ENCODE measurements around the gene CRB3.
"Not testable (repeated sequence)": the region's sequence is repeated elsewhere in the genome, so short reads cannot be mapped to it uniquely, and the experiment has no call there.

The CRB3 gene

GRCh38 chr19:6464070-6464873 is at the start of gene CRB3:
Gene CRB3 (plus strand): TSS chr19:6464271. CDS start chr19:6464702, 431 bp downstream.
- no peak for DNase-seq (ENCODE audit: low read depth in 2 of 2)

GRCh38 chr19:6414793-6415590 is 49.1 kb upstream of the CRB3 start:
- no peak for DNase-seq (ENCODE audit: low read depth in 2 of 2)

GRCh38 chr19:6415591-6416190 is 48.4 kb upstream of the CRB3 start:
- no peak for DNase-seq (ENCODE audit: low read depth in 2 of 2)

DNA sequence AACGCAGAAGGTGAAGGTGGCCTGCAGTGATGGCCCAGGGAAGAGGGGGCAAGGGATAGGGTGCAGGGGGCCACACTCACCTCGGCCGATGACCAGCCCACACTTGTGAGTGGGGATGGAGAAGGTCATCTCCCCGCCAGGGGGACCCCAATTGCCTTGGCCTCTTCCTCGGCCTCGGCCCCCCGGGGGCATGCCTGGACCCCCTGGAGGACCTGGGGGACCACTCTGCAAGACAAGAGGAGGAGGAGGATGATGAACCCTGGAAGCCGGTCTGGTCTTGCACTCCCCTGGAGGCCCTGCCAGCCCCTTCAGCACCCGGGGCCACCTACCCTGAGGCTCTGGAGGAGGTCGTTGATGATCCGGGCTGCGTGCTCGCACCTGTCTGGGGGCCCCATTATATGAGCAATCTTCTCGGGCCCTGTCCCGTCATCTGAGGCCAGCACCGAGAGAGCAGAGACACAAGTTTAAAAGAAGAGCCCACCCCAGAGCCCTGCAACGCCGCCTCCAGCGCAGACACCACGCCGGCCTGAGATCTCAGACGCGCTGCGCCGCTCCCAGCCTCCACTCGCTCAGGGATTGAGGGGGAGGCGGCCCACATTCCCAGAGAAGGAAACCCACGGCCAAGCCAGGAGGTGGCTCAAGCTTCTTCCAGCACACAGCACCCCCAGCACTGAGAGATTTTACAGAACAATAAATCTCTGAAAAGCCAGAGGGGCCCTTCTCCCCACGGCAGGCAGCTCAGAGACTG is 47.2 kb upstream of the CRB3 start:
- no peak for DNase-seq (ENCODE audit: low read depth in 2 of 2)

DNA sequence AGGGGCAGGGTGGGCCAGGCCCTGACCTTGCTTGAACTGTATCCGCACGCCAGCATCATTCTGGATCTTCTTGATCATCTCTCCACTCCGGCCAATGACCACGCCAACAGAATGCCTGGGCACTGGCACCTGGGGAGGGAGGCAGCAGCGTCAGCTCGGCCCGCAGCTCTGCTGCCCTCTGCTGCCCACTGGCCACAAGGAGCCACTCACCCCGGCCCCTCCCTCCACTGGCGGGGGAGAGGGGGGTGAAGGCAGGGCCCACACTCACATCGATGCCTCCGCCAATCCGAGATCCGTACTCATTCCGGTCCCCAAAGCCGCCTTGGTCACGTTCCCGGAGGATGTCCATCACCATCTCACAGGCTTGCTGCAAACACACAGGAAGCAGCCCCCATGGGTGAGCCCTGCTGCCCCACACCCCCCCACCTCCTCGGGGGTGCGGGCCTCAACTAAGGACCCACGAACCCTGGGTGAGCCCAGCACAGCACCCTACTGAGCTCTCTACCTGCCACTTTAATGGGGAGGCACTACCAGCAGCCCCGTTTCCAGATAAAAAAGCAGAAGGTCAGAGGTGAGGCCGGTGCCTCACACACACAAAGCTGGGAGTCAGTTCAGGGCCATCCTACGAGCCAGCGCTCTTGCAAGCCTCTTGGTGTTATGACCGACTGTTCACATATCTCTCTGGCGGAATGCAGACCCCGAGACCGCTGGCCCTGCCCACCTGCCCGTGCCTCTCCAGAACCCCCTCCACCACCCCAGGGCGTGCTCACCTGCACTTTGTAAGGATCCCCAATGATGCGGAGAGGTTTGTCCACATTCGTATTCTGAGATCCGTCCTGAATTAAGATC is 46.1 kb upstream of the CRB3 start:
- no peak for DNase-seq (ENCODE audit: low read depth in 2 of 2)

DNA sequence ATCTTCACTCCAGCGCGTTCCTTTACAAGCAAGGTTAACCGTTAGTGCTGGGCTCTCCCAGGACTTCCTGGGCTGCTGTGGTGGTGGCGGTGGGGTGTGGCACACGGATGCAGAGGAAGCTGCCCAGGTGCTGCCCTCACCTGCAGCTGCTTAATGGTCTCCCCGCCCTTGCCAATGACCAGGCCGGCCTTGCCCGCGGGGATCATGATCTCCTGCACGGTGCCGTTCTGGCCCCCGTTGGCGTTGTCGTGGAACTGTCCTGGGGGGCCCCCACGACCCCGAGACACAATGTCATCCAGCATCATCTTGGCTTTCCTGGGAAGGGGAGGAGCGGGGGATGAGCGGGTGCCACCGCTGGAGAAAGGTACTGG is 45.5 kb upstream of the CRB3 start:
- no peak for DNase-seq (ENCODE audit: low read depth in 2 of 2)

GRCh38 chr19:6421075-6422014 is 42.7 kb upstream of the CRB3 start:
- no peak for DNase-seq (ENCODE audit: low read depth in 2 of 2)

DNA sequence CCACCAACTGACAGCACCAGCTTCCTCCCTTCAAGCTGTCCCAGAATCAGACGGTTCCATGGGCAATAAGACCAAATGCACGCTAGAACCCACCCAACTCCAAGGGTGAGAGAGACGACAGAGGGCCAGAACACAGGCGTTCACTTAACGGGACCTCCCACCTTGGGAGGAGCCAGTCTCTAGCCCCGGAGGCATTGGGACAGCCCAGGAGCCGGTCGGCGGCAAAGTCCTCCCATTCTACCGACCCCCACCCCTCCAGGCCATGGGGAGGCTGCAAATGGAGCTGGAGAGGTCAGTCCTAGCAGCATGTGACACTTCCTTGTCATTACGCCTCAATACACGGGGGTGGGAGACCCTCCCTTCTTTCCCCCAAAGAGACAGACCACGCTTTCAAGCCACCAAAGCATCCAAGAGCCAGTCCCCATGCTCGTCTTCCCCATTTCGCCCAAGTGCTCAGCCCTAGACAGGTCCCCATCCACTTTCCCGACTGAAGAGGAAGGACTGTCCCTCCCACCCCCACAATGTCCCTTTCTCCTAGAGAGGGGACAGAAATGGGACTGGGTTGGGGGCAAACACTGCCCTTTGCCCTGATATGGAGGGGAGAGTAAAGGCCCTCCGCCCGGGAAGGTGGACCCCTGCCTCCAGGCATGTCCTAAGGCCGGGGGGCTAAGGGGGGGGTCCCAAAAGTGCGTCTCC is 40.4 kb upstream of the CRB3 start:
- DNase-seq (ENCODE audit: low read depth in 2 of 2) = no peak

- DNase-seq (ENCODE audit: low read depth in 2 of 2) = no peak
These were observed 39.7 kb upstream of the CRB3 start, which contains the start of gene KHSRP for GRCh38 chr19:6424195-6424938. Gene KHSRP (minus strand): TSS chr19:6424811. CDS start chr19:6424701, 110 bp downstream.

GRCh38 chr19:6424939-6425731 is 38.9 kb upstream of the CRB3 start:
- peak; percentile 94 to 96 for DNase-seq (ENCODE audit: low read depth in 2 of 2)

DNA sequence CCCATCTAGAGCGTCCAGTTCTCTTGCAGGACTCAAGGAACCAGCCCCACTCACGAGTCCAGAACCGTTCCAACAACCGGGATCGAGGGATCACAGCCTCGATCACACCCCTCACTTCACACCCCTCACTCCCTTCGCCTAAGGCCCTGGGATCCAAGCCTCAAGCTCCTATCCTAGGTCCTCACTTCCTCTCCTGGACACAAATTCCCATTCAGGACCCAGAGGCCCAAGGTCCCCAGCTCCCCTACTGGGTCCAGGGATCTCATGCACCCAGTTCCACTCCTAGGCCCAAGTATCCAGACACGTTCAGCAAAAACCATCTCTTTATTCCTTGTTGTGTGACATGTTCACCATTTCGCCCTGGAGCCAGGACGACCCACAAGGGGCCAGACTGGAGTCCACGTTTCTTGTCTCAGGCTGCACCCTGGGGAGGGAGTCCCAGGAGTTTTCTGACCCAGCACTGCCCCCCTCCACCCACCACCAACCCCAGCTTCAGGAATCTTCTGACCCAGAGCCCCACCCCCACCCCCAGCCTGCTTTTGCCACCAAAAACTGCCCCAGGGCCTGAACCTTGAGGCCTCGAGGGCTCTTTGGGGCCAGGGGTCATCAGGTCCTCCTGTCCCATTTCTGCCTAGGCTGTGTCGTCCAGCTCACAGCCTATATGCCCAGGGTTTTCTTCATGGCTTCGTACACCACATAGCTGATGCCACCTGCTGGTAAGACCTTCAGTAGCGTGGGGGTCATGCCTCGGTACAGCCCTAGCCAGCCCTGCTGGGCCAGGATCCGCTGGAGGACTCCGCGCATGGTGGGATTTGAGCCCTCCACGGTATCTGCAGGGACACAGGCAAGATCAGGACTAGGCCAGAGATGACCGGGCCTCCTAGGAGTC is 38.1 kb upstream of the CRB3 start:
- no peak for DNase-seq (ENCODE audit: low read depth in 2 of 2)

DNA sequence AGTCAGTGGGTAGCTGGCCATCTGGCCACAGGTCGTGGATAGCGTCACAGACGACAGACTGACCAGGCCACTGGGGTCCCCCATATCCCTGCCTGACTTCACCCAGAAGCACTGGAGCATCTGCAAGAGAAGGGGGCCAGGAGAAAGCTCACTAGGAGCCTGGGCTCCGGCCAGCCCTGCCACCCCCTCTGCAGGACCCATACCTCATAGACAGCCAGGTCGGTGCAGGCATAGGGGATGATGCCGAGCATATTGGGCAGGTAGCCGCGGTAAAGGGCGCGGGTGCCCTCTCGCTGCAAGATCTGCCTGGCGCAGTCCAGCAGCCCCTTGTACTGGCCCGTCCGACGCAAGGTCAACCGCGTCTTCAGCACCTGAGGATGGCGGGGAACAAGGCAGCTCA is 36.9 kb upstream of the CRB3 start:
- no peak for DNase-seq (ENCODE audit: low read depth in 2 of 2)

- DNase-seq (ENCODE audit: low read depth in 2 of 2) = not testable (repeated sequence)
These were observed 35.2 kb upstream of the CRB3 start for GRCh38 chr19:6428692-6429418.

GRCh38 chr19:6429419-6430221 is 34.5 kb upstream of the CRB3 start:
- no peak for DNase-seq (ENCODE audit: low read depth in 2 of 2)

DNA sequence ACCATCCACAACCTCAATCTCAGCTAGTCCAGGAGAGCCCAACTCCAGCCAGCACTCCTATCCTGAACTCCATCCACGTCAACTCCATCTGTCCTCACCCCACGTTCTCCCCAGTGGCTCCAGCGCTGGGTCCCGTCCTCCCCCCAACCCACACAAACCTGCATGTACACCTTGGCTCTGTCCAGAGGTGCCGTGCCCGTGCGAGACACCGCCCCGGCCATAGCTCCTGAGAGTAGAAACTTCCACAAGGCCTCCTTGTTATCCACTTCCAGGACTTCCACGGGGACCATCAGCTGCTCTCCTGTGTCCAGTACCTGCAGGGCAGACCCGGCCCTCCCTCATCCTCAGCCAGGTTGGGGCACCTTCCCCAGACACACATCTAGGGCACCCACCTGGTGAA is 32.2 kb upstream of the CRB3 start:
- DNase-seq (ENCODE audit: low read depth in 2 of 2) = no peak
